GM19193 (cell line): ENCODE data around the gene DCLRE1C.

Experiments used
- POLR2A ChIP-seq: IDR thresholded peaks from 4 replicates; pipeline ENCODE4 v1.6.1; 2011; ENCODE audit not compliant: insufficient read depth, insufficient read length; ENCODE audit errors: extremely low read depth

Gene DCLRE1C

DNA sequence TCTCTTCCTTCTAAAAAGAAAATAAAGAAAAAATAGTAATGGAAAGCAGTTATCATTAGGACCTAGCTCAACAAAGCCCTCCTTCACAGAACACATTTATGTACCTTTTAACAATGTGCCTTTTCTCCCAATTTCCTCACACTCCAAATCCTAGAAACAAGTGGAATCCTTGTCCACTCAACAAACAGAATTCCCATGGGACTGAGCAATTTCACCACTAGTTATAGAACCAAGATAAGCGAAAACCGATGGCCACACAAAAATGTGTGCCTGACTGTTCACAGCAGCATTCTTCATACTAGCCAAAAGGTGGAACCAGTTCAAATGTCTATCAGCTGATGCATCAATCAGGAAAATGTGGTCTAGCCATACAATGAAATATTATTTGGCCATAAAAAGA, 17.3 kb downstream of the DCLRE1C start:
- TF ChIP-seq POLR2A: no peak

DNA sequence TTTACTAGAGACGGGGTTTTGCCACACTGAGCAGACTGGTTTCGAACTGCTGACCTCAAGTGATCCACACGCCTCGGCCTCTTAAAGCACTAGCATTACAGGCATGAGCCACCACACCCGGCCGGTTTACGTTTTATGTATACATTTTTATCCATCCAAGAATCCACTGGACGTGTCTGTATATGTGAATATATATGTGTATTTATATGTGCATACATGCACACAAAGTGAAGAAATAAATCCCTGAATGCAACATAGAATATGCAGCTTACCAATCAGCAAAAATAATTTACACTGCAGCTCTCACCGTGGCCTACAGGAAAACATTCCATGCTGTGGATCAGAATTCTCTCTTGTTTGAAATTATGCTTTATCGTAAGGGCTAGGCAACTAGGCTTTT, 23.3 kb downstream of the DCLRE1C start:
- no peak for TF ChIP-seq POLR2A

DNA sequence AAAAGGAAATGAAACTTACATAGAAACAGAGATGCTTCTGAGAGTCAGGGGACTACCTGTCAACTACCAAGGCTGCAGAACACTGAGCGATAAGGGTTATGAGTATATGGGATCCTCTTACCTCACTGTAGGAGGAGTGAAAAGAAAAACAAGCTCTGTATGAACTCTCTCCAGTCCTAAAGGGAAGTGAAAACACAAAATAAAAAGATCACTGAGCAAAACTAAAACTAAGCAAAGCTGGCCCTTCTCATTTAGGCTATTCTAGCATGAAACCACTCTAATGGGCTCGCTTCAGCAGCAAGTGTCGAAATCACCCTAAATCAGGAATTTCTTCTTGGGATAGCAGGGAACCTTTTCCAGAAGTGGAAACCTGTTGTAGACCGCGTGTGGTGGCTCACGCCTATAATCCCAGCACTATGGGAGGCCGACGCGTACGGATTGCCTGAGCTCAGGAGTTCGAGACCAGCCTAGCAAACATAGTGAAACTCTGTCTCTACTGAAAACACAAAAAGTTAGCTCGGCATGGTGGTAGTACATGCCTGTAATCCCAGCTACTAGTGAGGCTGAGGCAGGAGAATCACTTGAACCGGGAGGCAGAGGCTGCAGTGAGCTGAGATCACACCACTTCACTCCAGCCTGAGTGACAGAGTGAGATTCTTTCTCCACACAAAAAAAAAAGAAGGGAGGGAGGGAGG, 27.0 kb downstream of the DCLRE1C start:
- no peak for TF ChIP-seq POLR2A

DNA sequence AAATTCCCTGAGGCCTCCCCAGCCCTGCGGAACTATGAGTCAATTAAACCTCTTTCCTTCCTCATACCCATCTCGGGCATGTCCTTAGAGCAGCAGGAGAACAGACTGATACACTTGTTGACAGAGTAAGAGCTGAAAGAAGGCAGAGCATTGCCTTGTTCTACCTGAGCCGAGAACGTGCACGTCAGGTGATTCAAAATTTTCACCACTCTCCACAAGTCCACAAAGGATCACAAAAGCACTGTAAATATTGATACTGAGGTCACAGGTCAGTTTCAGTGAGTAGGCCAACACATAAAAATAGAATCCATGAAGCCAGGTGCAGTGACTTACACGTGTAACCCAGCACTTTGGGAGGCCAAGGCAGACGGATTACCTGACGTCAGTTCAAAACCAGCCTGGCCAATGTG, 27.8 kb downstream of the DCLRE1C start:
- TF ChIP-seq POLR2A: no peak

DNA sequence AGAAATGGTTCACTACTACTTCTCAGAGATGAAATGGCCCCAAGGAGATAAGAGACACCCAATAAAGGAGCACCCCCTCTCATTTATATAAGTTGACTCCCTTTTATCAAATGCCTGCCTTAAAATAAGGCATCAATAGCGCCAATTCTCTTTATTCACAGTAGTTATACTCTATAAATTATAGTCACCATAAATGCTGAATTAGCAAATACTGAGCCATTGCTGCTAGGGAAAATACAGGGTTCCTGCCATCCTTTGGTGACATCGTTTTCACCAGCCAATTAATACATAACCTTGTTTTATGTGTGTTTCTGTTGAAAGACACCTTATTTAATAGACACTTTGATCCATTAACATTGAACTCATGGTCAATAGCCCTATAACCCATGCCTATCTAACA, 28.6 kb downstream of the DCLRE1C start:
- no peak for TF ChIP-seq POLR2A

DNA sequence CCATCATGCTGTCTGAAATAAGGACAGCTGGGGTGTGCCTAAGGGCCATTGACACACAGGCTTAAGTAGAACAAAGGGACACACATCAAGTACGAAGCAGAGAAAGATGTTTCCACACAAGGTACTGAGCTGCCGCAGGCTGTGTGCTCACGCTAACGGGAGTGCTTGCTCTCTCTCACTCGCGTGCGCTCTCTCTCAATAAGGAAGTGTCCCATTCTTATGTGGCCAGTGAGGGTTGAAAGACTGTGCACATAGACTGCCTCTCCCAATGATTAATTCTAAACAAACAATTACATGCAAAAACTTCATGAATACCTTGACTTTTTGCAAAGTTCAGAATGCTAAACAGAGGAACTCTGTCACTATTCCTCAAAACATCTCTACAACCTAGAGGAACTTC, 29.9 kb downstream of the DCLRE1C start:
- TF ChIP-seq POLR2A: no peak

DNA sequence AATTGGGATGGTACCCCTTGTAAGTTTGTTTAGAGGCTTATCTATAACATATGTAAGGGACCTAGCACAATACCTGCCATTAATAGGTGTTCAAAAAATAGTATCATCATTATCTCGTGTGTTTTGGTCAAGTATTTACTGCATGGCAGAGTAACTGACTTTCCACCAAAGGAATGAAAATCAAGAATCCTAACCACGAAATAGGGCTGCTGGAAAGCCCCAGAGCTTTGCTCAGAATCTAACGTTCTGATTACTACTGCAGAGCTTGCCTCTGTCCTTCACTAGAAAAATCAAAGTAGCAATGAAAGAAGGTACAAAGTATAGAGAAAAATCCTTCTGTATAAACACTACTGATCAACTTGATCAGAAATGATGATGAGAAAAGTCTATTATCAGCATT, 34.9 kb downstream of the DCLRE1C start:
- no peak for TF ChIP-seq POLR2A

DNA sequence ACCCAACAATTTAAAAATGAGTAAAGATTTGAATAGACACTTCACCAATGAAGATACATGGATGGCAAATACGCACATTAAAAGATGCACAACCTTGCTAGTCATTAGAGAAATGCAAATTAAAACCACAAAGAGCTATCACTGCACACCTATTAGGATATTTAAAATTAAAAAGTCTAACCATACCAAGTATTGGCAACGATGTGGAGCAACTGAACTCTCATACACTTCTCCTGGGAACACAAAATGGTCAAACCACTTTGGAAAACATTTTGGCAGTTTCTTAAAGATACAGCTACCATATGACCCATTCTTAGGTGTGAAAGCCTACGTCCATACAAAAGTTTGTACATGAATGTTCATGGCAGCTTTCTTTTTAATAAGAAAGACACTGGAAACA, 36.1 kb downstream of the DCLRE1C start:
- TF ChIP-seq POLR2A: no peak

DNA sequence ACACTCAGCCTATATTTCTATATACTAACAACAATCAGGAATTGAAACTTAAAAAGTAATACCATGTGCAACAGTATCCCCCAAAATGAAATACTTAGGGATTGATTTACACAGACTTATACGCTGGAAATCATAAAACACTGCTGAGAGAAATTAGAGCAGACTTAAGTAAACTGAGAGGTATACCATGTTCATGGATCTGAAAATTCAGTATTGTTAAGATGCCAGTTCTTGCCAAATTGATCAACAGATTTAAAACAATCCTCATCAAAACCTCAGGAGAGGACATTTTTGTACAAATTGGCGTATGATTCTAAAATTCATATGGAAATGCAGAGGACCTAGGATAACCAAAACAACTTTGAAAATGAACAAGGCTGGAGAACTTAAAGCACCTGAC, 37.3 kb downstream of the DCLRE1C start:
- no peak for TF ChIP-seq POLR2A

DNA sequence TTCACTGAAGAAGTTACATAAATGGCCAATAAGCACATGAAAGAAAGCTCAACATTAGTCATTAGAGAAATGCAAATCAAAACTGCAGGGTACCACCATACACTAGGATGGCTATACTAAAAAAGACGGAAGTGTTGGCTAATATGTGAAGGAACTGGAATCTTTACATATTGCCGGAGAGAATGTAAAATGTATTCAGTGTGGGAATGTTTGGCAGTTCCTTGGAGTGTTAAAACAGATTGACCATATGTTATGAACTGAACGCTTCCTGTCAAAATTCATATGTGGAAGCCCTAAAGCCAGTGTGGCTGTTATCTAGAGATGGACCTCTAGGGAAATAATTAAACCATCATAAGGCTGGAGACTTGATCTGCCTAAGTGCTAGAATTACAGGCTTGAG, 42.1 kb downstream of the DCLRE1C start:
- TF ChIP-seq POLR2A: no peak

DNA sequence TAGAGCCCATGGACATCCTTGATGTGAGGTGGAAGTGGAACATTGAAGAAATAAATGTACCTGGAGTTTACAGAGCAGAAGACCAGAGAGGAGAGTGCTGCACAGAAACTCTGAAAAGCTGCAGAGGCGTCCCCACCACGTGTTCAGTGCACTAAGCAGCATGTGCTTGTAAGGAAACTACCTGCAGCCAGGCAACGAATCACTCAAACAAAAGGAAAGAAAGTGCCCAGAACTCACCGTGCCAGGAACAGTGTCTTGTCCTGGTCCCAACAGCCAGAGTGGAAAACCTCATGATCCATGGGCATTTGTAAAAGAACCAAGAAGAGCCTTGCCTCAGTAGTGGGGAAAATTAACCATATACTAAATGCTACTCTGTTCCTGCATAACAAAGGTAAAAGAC, 42.9 kb downstream of the DCLRE1C start:
- TF ChIP-seq POLR2A: no peak

DNA sequence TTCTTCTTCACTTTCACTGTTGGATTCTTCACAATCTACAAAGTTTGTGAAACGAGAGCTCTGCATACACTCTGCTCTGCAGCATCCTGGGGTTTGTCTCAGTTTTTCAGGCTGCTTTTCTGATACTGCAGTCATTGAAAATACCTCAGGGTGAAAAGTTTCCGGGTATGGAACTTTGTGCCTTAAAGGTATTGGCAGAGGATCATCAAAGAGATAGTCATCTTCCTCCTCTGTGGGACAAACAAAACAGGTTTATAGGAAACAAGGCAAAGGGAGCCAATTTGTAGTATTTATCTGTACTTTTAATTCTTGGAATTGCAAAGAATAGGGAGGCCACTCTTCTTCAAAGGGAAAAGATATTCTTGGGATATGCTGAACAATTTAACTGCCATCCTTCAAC, 44.8 kb downstream of the DCLRE1C start:
- no peak for TF ChIP-seq POLR2A

DNA sequence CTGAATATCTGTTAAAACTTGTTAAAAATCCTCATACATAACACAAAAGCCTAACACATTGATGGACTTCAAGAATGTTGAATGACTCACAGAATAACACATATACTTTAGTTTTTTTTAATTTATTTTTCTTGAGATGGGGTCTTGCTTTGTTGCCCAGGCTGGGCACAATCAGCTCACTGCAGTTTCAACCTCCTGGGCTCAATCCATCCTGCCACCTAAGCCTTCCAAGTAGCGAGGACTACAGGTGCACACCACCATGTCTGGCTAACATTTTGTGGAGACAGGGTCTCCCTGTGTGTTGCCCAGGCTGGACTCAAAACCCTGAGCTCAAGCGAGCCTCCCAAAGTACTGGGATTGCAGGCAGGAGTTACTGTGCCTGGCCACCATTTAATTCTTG, 47.1 kb downstream of the DCLRE1C start:
- TF ChIP-seq POLR2A: peak; percentile 17

DNA sequence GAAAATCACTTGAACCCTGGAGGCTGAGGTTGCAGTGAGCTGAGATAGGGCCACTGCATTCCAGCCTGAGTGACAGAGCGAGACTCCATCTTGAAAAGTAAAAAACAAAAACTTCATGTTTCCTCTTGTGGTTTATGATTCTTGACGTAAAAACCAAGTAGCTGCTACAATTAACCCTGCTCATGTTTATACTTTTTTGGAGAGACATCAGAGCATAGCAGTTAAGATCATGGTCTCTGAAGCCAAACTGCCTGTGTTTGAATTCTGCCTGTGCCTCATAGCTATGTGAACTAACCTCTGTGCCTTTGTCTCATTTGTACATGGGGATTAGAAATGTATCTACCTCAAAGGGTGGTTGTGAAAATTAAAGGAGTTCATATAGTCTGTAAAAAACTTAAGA, 48.0 kb downstream of the DCLRE1C start:
- TF ChIP-seq POLR2A: no peak

DNA sequence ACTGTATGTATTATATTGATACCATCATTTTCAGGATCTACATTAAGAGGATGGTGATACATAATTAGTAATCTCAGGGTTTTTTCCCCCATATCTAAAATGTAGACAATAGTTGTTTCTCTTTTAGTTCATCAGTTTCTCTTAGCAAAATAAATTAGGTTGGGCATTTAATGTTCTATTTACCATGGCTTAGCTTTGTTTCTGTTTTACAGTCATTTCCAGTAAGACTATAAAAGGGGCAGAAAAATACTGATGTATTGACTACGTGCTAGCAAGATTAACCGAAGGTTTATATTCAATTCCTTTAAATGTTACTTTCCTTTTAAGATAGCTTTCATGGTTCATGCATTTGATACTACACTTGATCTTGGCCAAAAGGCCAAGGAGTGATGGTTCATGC, 49.0 kb downstream of the DCLRE1C start:
- TF ChIP-seq POLR2A: no peak

DNA sequence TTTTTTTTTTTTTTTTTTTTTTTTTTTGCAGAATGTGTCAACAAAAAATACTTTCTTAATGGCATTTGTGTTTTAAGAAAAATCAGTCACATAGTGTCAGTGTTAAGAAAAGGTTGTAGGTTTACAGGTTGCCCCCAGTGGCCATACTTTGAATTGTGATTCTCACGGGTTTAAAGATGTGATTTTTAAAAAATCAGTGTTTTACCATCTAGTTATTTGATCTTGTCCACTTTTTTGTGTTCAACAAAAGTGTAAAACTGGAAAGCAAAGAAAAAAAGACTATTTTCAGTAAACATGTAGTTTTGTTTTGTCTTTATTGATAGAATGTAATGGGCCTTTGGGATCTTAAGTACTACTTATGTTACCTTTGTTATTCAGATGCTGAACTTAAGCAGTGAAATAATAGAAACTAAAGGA, 49.6 kb downstream of the DCLRE1C start:
- TF ChIP-seq POLR2A: no peak

DNA sequence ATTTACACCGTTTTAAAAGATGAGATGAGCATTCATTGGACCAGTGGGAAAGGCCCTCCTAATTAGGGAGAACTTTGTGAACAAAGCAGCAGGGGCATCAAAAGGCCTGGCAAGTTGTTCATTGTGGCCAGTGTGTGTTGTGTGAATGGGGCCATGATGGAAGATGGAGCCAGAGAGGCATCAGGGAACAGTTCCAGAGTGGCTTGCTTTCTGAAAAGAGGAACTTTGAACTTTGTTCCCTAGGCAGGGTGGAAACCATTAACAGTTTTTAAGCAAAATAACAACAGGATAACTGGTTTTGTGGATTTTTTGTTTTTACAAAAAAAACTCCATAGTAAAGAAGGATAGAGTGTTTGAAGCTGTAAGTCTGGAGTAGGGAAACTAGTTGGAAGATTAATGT, 62.7 kb downstream of the DCLRE1C start:
- TF ChIP-seq POLR2A: no peak
